K562 (cell line): Measurements from ENCODE around the gene DNAJB13. TPM values are rescaled to one million over a fixed set of nuclear protein-coding genes. Genes with fewer than 3 reads are reported as not detected.

Source experiments
- ATAC-seq: fragments of 200-7000 bp; cut with Tn5 transposase; 3 replicates; pipeline ENCODE4 v1.9.1; 2020; ENCODE audit warnings: moderate library complexity
- BruUV-seq: library from RNA; stranded (reverse); fragments of 400-500 nt; replicated peaks from 2 replicates; lab custom pipeline; 2021; lab: Mats Ljungman, UMichigan
- CTCF ChIA-PET: fragments of 300-600 bp; formaldehyde crosslinking; extraction: SDS; loops from one replicate; lab custom pipeline; 2021; ENCODE audit warnings: low intra/inter-chr PET ratio; lab: Yijun Ruan, JAX
- POLR2A ChIA-PET: fragments of 300-600, 350-650 bp; sonication (Branson Sonifier 250); formaldehyde crosslinking; extraction: SDS; loops from one replicate; lab custom pipeline; 2021; ENCODE audit warnings: antibody characterized with exemption, inconsistent platforms; lab: Yijun Ruan, JAX
- DNase-seq, 4 experiments: peaks; one replicate each; pipeline versions ENCODE4 v3.0.0 to v3.0.0-alpha.2; 2011 to 2018; ENCODE audit warnings: low spot score in 3 of 4, mixed read lengths in 3 of 4; ENCODE audit errors: extremely low read depth in 1 of 4
- FAIRE-seq: peaks from 2 replicates; lab custom pipeline; 2011; peaks lifted over from hg19 to GRCh38; lab: Jason Lieb, UNC
- H2AFZ ChIP-seq: 2 replicates; pipeline ENCODE4 v1.6.0; 2011; ENCODE audit warnings: low read depth, low read length, control low read depth, inconsistent platforms
- H3K27ac ChIP-seq: fragments of 200-600 bp; 3 replicates; pipeline ENCODE4 v1.8.0; 2011; ENCODE audit warnings: low read depth, mild to moderate bottlenecking, control low read depth, inconsistent platforms, low read length, moderate library complexity, mixed read lengths; ENCODE audit errors: extremely low read depth
- H3K27me3 ChIP-seq, 2 experiments: fragments of 300-600 bp in 1 of 2; 2 replicates in 1 of 2; 3 replicates in 1 of 2; pipeline versions ENCODE4 v1.6.0 to v1.8.0; 2011; ENCODE audit warnings: inconsistent platforms in 2 of 2, low read length in 2 of 2, mild to moderate bottlenecking in 1 of 2, mixed read lengths in 1 of 2, moderate library complexity in 1 of 2; ENCODE audit not compliant: control insufficient read depth in 2 of 2, insufficient read depth in 2 of 2
- H3K36me3 ChIP-seq: fragments of 300-600 bp; 3 replicates; pipeline ENCODE4 v1.8.0; 2011; ENCODE audit warnings: mild to moderate bottlenecking, low read length, inconsistent platforms; ENCODE audit not compliant: control insufficient read depth, insufficient read depth
- H3K4me1 ChIP-seq, 2 experiments: fragments of 200-600 bp in 1 of 2; replicated peaks in 1 of 2; 2 replicates in 1 of 2; 3 replicates in 1 of 2; pipeline versions ENCODE4 v1.5.1 to v1.8.0; 2011; ENCODE audit warnings: inconsistent platforms in 2 of 2, low read length in 2 of 2, mild to moderate bottlenecking in 1 of 2, mixed read lengths in 1 of 2, moderate library complexity in 1 of 2; ENCODE audit not compliant: control insufficient read depth in 2 of 2, insufficient read depth in 2 of 2
- H3K4me2 ChIP-seq: 2 replicates; pipeline ENCODE4 v1.6.1; 2011; ENCODE audit warnings: low read length, control low read depth, inconsistent platforms, mixed read lengths; ENCODE audit not compliant: insufficient read depth
- H3K4me3 ChIP-seq: fragments of 200-600 bp; sonication (generic), shearing (Covaris generic); 2 replicates; pipeline ENCODE4 v1.5.1; 2016; ENCODE audit warnings: control low read depth, inconsistent platforms
- H3K79me2 ChIP-seq: fragments of 200-600 bp; 3 replicates; pipeline ENCODE4 v1.8.0; 2011; ENCODE audit warnings: low read length, inconsistent platforms; ENCODE audit not compliant: control insufficient read depth, insufficient read depth
- H3K9ac ChIP-seq, 2 experiments: 2 replicates each; pipeline versions ENCODE4 v1.6.0 to v1.6.1; 2011; ENCODE audit warnings: low read depth in 2 of 2, low read length in 2 of 2, control low read depth in 1 of 2, inconsistent platforms in 1 of 2, mild to moderate bottlenecking in 1 of 2, mixed read lengths in 1 of 2; ENCODE audit not compliant: insufficient read depth in 1 of 2
- H3K9me1 ChIP-seq: one replicate; pipeline ENCODE4 v1.6.0; 2011; ENCODE audit warnings: inconsistent platforms, mild to moderate bottlenecking, low read length, moderate library complexity; ENCODE audit not compliant: control insufficient read depth, insufficient read depth
- H3K9me3 ChIP-seq: replicated peaks from 2 replicates; pipeline ENCODE4 v1.5.1; 2011; ENCODE audit warnings: low read depth, low read length, inconsistent platforms; ENCODE audit not compliant: control insufficient read depth, insufficient read depth
- H4K20me1 ChIP-seq: replicated peaks from 2 replicates; pipeline ENCODE4 v1.6.1; 2011; ENCODE audit warnings: low read length, inconsistent platforms, mixed read lengths; ENCODE audit not compliant: control insufficient read depth, insufficient read depth
- BMI1 ChIP-seq: fragments of 150-350 bp; IDR thresholded peaks from 2 replicates; pipeline ENCODE4 v1.6.1; 2014; ENCODE audit warnings: low read length
- CCNT2 ChIP-seq: IDR thresholded peaks from 2 replicates; pipeline ENCODE4 v1.6.1; 2011; ENCODE audit warnings: borderline replicate concordance, low read depth, mild to moderate bottlenecking, moderate library complexity, mixed read lengths, low read length; ENCODE audit not compliant: insufficient read length; ENCODE audit errors: extremely low read depth
- HBP1 ChIP-seq: fragments of 450-650 bp; formaldehyde crosslinking; IDR thresholded peaks from 2 replicates; pipeline ENCODE4 v1.4.0; 2022; ENCODE audit warnings: missing genetic modification characterization
- HNRNPK ChIP-seq: fragments of 200-400 bp; formaldehyde crosslinking; IDR thresholded peaks from one replicate; pipeline ENCODE4 v1.6.1; 2018; ENCODE audit warnings: mild to moderate bottlenecking, low read depth, low read length; ENCODE audit not compliant: poor library complexity, severe bottlenecking
- HSF4 ChIP-seq: fragments of 250-450 bp; sonication (Bioruptor Pico); IDR thresholded peaks from 2 replicates; pipeline ENCODE4 v2.1.2; 2022; ENCODE audit warnings: mild to moderate bottlenecking, moderate library complexity, borderline replicate concordance
- IRF2 ChIP-seq: sonication (generic); formaldehyde crosslinking; IDR thresholded peaks from 2 replicates; pipeline ENCODE4 v1.8.1; 2022; ENCODE audit warnings: mild to moderate bottlenecking, missing genetic modification reagents
- KLF6 ChIP-seq: fragments of 250-450 bp; sonication (Bioruptor Pico); IDR thresholded peaks from 2 replicates; pipeline ENCODE4 v1.4.0; 2020; ENCODE audit warnings: mild to moderate bottlenecking, moderate library complexity, borderline replicate concordance
- POLR3G ChIP-seq: IDR thresholded peaks from 2 replicates; pipeline ENCODE4 v1.6.1; 2011; ENCODE audit not compliant: insufficient read length, insufficient replicate concordance; ENCODE audit errors: extremely low read depth
- RCOR1 ChIP-seq, 2 experiments: IDR thresholded peaks; 2 replicates each; pipeline ENCODE4 v1.6.1; 2012; ENCODE audit warnings: low read depth in 2 of 2, low read length in 2 of 2, borderline replicate concordance in 1 of 2, improper control_type of control experiment in 1 of 2
- SRF ChIP-seq, 2 experiments: fragments of 250-450, 450-650 bp in 1 of 2; sonication (Bioruptor Pico) in 1 of 2; sonication (generic) in 1 of 2; formaldehyde crosslinking; IDR thresholded peaks; 2 replicates each; pipeline versions ENCODE4 v1.5.0 to v1.5.1; 2020 to 2022; ENCODE audit warnings: mild to moderate bottlenecking in 1 of 2, missing genetic modification reagents in 1 of 2
- STAT5A ChIP-seq: IDR thresholded peaks from 2 replicates; pipeline ENCODE4 v1.6.1; 2012; ENCODE audit warnings: low read length, inconsistent platforms, borderline replicate concordance
- ZNF239 ChIP-seq: fragments of 250-450 bp; sonication (Bioruptor Pico); IDR thresholded peaks from 2 replicates; pipeline ENCODE4 v1.4.0; 2020; ENCODE audit warnings: mild to moderate bottlenecking
- WGBS: fragments of 100-300 bp; shearing (Covaris generic); methylation state at CpG from one replicate; pipeline ENCODE4 v1.1.6; 2016; ENCODE audit warnings: low coverage, mixed read lengths; ENCODE audit not compliant: insufficient coverage; ENCODE audit errors: missing lambda C conversion rate; 5-methylcytosine and 5-hydroxymethylcytosine counted together
- in situ Hi-C: fragments of 300-500 bp; cut with MboI; formaldehyde crosslinking; loops from 4 replicates; pipeline ENCODE4 v1.15.0; 2018; ENCODE audit warnings: inconsistent platforms, mixed read lengths
- intact Hi-C: fragments of 100-400 bp; cut with micrococcal nuclease; formaldehyde crosslinking; loops from 2 replicates; pipeline ENCODE4 v1.14.2; 2022
- polyA plus RNA-seq, 8 experiments: library from polyadenylated mRNA; depleted of rRNA in 4 of 8; stranded (reverse) in 5 of 8; unstranded in 3 of 8; fragments of >200 nt; fragmentation: Nextera tagmentation in 2 of 8; fragmentation: Illumina TruSeq in 1 of 8; extraction: Ambion mirVana in 2 of 8; extraction: Trizol in 1 of 8; gene quantifications; 2 replicates each; pipeline versions ENCODE4 v1.2.1 to v1.2.3, GENCODE V29; 2011 to 2014; ENCODE audit warnings: inconsistent platforms in 1 of 8, missing spikeins in 1 of 8
- total RNA-seq, 7 experiments: library from RNA; depleted of rRNA in 6 of 7; stranded (reverse); fragments of >200 nt in 6 of 7; fragmentation: Illumina TruSeq in 2 of 7; extraction: Trizol in 2 of 7; gene quantifications; 2 replicates each; pipeline versions ENCODE4 v1.2.1 to v1.2.3, GENCODE V29; 2011 to 2021; ENCODE audit warnings: low replicate concordance in 1 of 7
- TF ChIP-seq, protein P1 (sequence below): fragments of 250-450 bp; sonication (Bioruptor Pico); IDR thresholded peaks from 2 replicates; pipeline ENCODE4 v1.8.0; 2021; ENCODE audit warnings: mild to moderate bottlenecking, moderate library complexity
- TF ChIP-seq, protein P2 (sequence below): fragments of 450-650 bp; formaldehyde crosslinking; IDR thresholded peaks from 2 replicates; pipeline ENCODE4 v1.4.0; 2022; ENCODE audit warnings: mild to moderate bottlenecking, moderate library complexity

Gene DNAJB13
- total and polyA plus RNA-seq, 9 of the 15 experiments (the other 6 are each of a cell fraction or from before 2014, with no cell fraction given) = 0.14 TPM; not detected in 8

GRCh38 chr11:74018331-74019005, 67.6 kb downstream of the DNAJB13 start (continued):
- TF ChIP-seq RCOR1 (IDR thresholded peaks at IDR 0.05; ENCODE audit: borderline replicate concordance in 1 of 2, low read depth in 2 of 2, low read length in 2 of 2) (no peak), STAT5A (no peak), CCNT2 (no peak)

DNA sequence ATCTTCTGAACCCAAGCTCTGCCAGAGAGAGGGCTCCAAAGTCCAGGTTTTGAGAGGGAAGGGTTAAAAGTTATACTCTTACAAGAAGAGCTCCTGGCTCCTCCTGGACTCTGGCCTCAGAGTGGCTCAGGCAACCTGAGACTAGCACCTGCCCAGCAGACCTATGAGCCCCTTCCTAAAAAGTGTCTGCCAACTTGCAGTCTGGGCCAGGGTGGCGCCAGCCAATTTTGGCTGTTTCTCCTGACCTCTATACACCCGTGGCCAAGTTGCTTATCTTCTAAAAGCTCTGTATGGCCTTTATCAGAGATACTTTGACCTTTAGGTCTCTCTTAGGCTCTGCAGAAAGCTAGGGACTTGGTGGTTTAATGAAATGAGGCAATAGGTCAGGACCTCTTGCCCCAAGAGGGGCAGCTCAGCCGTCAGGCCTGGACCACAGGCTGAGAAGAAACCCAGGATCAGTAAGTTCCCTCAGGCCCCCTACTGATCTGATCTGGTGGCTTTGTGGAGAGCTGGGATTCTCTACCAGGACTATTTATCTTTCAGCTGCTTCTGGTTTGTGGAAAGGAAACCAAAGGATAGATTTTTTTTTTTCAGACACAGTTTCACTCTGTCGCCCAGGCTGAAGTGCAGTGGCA, 68.4 kb downstream of the DNAJB13 start:
- in situ Hi-C loops = no loop called here
- H3K27me3 ChIP-seq = no peaks in the 10 kb centered on the region
- H4K20me1 ChIP-seq = peaks cover 6% of the 10 kb centered on the region
- ATAC-seq (no peak), FAIRE-seq (no peak), DNase-seq (no peak)
- BruUV-seq = no TSS peak
- 22% methylated on average over 4 of the region's 4 CpGs for WGBS
- POLR2A ChIA-PET = interaction anchor here (0.6 kb wide), 1 partner anchor 864 kb away, joined by 3 read pairs; no protein-coding TSS in a partner anchor
- intact Hi-C loops = no loop called here
- H3K9me3 ChIP-seq = no peaks in the 10 kb centered on the region
- H3K79me2 ChIP-seq = no peaks in the 10 kb centered on the region
- no peaks in the 10 kb centered on the region for H3K9me1 ChIP-seq
- H3K9ac ChIP-seq = no peak overlapping the region
- CTCF ChIA-PET = no interaction called here
- no peak overlapping the region for H3K27ac ChIP-seq
- no peak overlapping the region for H3K4me2 ChIP-seq
- no peaks in the 10 kb centered on the region; the same call in 2 of the 3 replicates for H3K36me3 ChIP-seq
- no peak overlapping the region for H2AFZ ChIP-seq
- H3K4me1 ChIP-seq = peaks cover 20% of the 10 kb centered on the region in 2 experiments; a peak in 4 of 5 replicates
- H3K4me3 ChIP-seq = no peak overlapping the region
- TF ChIP-seq, protein P1, sequence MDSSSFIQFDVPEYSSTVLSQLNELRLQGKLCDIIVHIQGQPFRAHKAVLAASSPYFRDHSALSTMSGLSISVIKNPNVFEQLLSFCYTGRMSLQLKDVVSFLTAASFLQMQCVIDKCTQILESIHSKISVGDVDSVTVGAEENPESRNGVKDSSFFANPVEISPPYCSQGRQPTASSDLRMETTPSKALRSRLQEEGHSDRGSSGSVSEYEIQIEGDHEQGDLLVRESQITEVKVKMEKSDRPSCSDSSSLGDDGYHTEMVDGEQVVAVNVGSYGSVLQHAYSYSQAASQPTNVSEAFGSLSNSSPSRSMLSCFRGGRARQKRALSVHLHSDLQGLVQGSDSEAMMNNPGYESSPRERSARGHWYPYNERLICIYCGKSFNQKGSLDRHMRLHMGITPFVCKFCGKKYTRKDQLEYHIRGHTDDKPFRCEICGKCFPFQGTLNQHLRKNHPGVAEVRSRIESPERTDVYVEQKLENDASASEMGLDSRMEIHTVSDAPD (CRISPR knock-in tag) = no peak
- TF ChIP-seq BMI1 (no peak), HBP1 (CRISPR knock-in tag) (no peak), POLR3G (no peak), ZNF239 (CRISPR knock-in tag) (no peak), SRF (CRISPR knock-in tag; IDR thresholded peaks at IDR 0.05) (no peak), HSF4 (no peak), IRF2 (no peak), HNRNPK (no peak), KLF6 (CRISPR knock-in tag) (no peak)
- TF ChIP-seq, protein P2, sequence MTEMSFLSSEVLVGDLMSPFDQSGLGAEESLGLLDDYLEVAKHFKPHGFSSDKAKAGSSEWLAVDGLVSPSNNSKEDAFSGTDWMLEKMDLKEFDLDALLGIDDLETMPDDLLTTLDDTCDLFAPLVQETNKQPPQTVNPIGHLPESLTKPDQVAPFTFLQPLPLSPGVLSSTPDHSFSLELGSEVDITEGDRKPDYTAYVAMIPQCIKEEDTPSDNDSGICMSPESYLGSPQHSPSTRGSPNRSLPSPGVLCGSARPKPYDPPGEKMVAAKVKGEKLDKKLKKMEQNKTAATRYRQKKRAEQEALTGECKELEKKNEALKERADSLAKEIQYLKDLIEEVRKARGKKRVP (CRISPR knock-in tag) = no peak
